Endothelial cell of umbilical vein (primary cell): ENCODE results near the gene NDUFV1. TPM values are rescaled to one million over a fixed set of nuclear protein-coding genes. Genes with fewer than 3 reads are reported as not detected.

Experiments
- BruUV-seq: library from RNA; stranded (reverse); fragments of 400-500 nt; replicated peaks from 2 replicates; lab custom pipeline; 2021; lab: Mats Ljungman, UMichigan
- CTCF ChIA-PET: fragments of 300-600, 350-600 bp; sonication (Branson Sonifier 250); formaldehyde crosslinking; loops from one replicate; lab custom pipeline; 2021; ENCODE audit warnings: antibody characterized with exemption, inconsistent platforms; lab: Charles Lee
- POLR2A ChIA-PET: fragments of 300-600, 350-600 bp; sonication (Branson Sonifier 250); formaldehyde crosslinking; loops from one replicate; lab custom pipeline; 2021; ENCODE audit warnings: antibody characterized with exemption, inconsistent platforms; lab: Charles Lee
- DNase-seq: peaks from one replicate; pipeline ENCODE4 v3.0.0-alpha.2; 2011; ENCODE audit warnings: low read depth, low spot score
- FAIRE-seq: peaks from 2 replicates; lab custom pipeline; 2011; peaks lifted over from hg19 to GRCh38; lab: Jason Lieb, UNC
- H2AFZ ChIP-seq: 2 replicates; pipeline ENCODE4 v1.6.0; 2012; ENCODE audit warnings: low read depth, low read length, control low read depth, inconsistent platforms
- H3K27ac ChIP-seq: 2 replicates; pipeline ENCODE4 v1.5.1; 2011; ENCODE audit warnings: low read depth, mild to moderate bottlenecking, control low read depth, low read length, moderate library complexity; ENCODE audit not compliant: insufficient read depth
- H3K27me3 ChIP-seq, 2 experiments: 2 replicates each; pipeline versions ENCODE4 v1.6.0 to v1.6.1; 2011; ENCODE audit warnings: low read length in 2 of 2, mixed read lengths in 1 of 2; ENCODE audit not compliant: control insufficient read depth in 2 of 2, insufficient read depth in 2 of 2
- H3K36me3 ChIP-seq, 2 experiments: 2 replicates in 1 of 2; 3 replicates in 1 of 2; pipeline ENCODE4 v1.5.1; 2011; ENCODE audit warnings: low read length in 2 of 2, mild to moderate bottlenecking in 1 of 2, moderate library complexity in 1 of 2; ENCODE audit not compliant: control insufficient read depth in 2 of 2, insufficient read depth in 2 of 2; ENCODE audit errors: extremely low read depth in 1 of 2
- H3K4me1 ChIP-seq: 3 replicates; pipeline ENCODE4 v1.5.1; 2011; ENCODE audit warnings: mild to moderate bottlenecking, low read length; ENCODE audit not compliant: control insufficient read depth, insufficient read depth; ENCODE audit errors: extremely low read depth
- H3K4me2 ChIP-seq: 2 replicates; pipeline ENCODE4 v1.6.1; 2011; ENCODE audit warnings: low read length, control low read depth, mixed read lengths; ENCODE audit not compliant: insufficient read depth
- H3K4me3 ChIP-seq, 3 experiments: fragments of 200-600 bp in 1 of 3; sonication (generic), shearing (Covaris generic) in 1 of 3; replicated peaks in 1 of 3; 2 replicates each; pipeline ENCODE4 v1.5.1; 2011 to 2016; ENCODE audit warnings: control low read depth in 3 of 3, low read length in 3 of 3, mild to moderate bottlenecking in 2 of 3, inconsistent platforms in 1 of 3, low read depth in 1 of 3, moderate library complexity in 1 of 3; ENCODE audit not compliant: insufficient read depth in 1 of 3
- H3K79me2 ChIP-seq: 2 replicates; pipeline ENCODE4 v1.6.0; 2012; ENCODE audit warnings: low read length, inconsistent platforms; ENCODE audit not compliant: control insufficient read depth, insufficient read depth
- H3K9ac ChIP-seq: replicated peaks from 2 replicates; pipeline ENCODE3; 2011; ENCODE audit warnings: low read length, control low read depth; ENCODE audit not compliant: insufficient read depth; ENCODE audit errors: extremely low read depth
- H3K9me1 ChIP-seq: replicated peaks from 3 replicates; pipeline ENCODE4 v1.6.0; 2011; ENCODE audit warnings: mild to moderate bottlenecking, low read length; ENCODE audit not compliant: control insufficient read depth, insufficient read depth; ENCODE audit errors: extremely low read depth
- H3K9me3 ChIP-seq: replicated peaks from 2 replicates; pipeline ENCODE4 v1.5.1; 2012; ENCODE audit warnings: low read length, inconsistent platforms; ENCODE audit not compliant: control insufficient read depth, insufficient read depth
- H4K20me1 ChIP-seq: replicated peaks from 2 replicates; pipeline ENCODE3; 2011; ENCODE audit warnings: mild to moderate bottlenecking, low read length; ENCODE audit not compliant: control insufficient read depth, insufficient read depth; ENCODE audit errors: extremely low read depth
- CTCF ChIP-seq, 2 donors: IDR thresholded peaks; 1 replicate in 1 of 2; 2 replicates in 1 of 2; pipeline ENCODE4 v1.5.1; 2011; ENCODE audit warnings: low read length in 2 of 2, mild to moderate bottlenecking in 2 of 2, moderate library complexity in 2 of 2, control low read depth in 1 of 2, inconsistent platforms in 1 of 2, low read depth in 1 of 2; ENCODE audit not compliant: insufficient read depth in 1 of 2; ENCODE audit errors: extremely low read depth in 1 of 2
- EZH2 ChIP-seq: IDR thresholded peaks from 2 replicates; pipeline ENCODE4 v1.6.1; 2012; ENCODE audit warnings: borderline replicate concordance, low read depth, mild to moderate bottlenecking, moderate library complexity, low read length, inconsistent platforms; ENCODE audit not compliant: severe bottlenecking
- FOS ChIP-seq: IDR thresholded peaks from 2 replicates; pipeline ENCODE4 v1.6.1; 2011; ENCODE audit warnings: mild to moderate bottlenecking, low read length, moderate library complexity, borderline replicate concordance; ENCODE audit not compliant: insufficient read depth
- GATA2 ChIP-seq: IDR thresholded peaks from 2 replicates; pipeline ENCODE4 v1.7.0; 2011; ENCODE audit warnings: low read depth, mild to moderate bottlenecking, moderate library complexity, mixed read lengths, low read length; ENCODE audit not compliant: insufficient read length, insufficient read depth
- JUN ChIP-seq: IDR thresholded peaks from 2 replicates; pipeline ENCODE4 v1.6.1; 2011; ENCODE audit warnings: borderline replicate concordance, low read depth; ENCODE audit not compliant: insufficient read length, insufficient read depth
- MAX ChIP-seq: IDR thresholded peaks from 2 replicates; pipeline ENCODE4 v1.6.1; 2011; ENCODE audit not compliant: insufficient read depth, insufficient read length
- MYC ChIP-seq: IDR thresholded peaks from one replicate; pipeline ENCODE4 v1.6.1; 2011; ENCODE audit warnings: mild to moderate bottlenecking, low read depth, low read length
- POLR2A ChIP-seq: IDR thresholded peaks from 2 replicates; pipeline ENCODE4 v1.6.1; 2012; ENCODE audit warnings: low read depth, mild to moderate bottlenecking, control low read depth, low read length
- POLR2AphosphoS5 ChIP-seq: IDR thresholded peaks from 2 replicates; pipeline ENCODE4 v1.6.1; 2012; ENCODE audit warnings: low read depth, mild to moderate bottlenecking, control low read depth, low read length, moderate library complexity; ENCODE audit not compliant: insufficient read depth
- dilution Hi-C: fragments of 300-500 bp; cut with MboI; formaldehyde crosslinking; loops from one replicate; pipeline ENCODE4 v1.15.0; 2019; ENCODE audit warnings: low sequenced_read_pairs; ENCODE audit not compliant: extremely low pct_ligation_motif_present
- intact Hi-C: fragments of 100-400 bp; cut with micrococcal nuclease; formaldehyde crosslinking; loops from one replicate; pipeline ENCODE4 v1.10.0; 2022
- polyA plus RNA-seq, 4 experiments: library from polyadenylated mRNA; depleted of rRNA in 3 of 4; stranded (reverse) in 3 of 4; unstranded in 1 of 4; fragments of >200 nt; gene quantifications; 2 replicates each; pipeline versions ENCODE4 v1.2.1 to v1.2.3, GENCODE V29; 2011 to 2012; ENCODE audit warnings: missing spikeins in 1 of 4
- total RNA-seq: library from RNA; stranded (reverse); gene quantifications from 2 replicates; pipeline ENCODE4 v1.2.3, GENCODE V29; 2021

NDUFV1 gene
- total and polyA plus RNA-seq, 2 donors (not counting 3 experiments of a cell fraction or from before 2014, with no cell fraction given) = 191 to 203 TPM

GRCh38 chr11:67562963-67563704, 43.6 kb upstream of the NDUFV1 start:
- no peaks in the 10 kb centered on the region for H3K9me3 ChIP-seq
- ChIA-PET CTCF (interaction anchor here (1.0 to 1.6 kb wide), 3 partner anchors 9 to 65 kb away, joined by 3 to 4 read pairs (median 4); no protein-coding TSS in a partner anchor), POLR2A (interaction anchor here (0.6 kb wide), 1 partner anchor 81 kb away, joined by 6 read pairs; no protein-coding TSS in a partner anchor)
- intact Hi-C loops (loop anchor here (1.0 to 5.0 kb wide), 4 partner anchors 20 to 96 kb away; partner anchors contain the start of genes CDK2AP2, GSTP1 and TMEM134), dilution Hi-C loops (no loop called here)
- H3K4me2 ChIP-seq = peak overlapping the region; percentile 26
- no peaks in the 10 kb centered on the region for H3K9me1 ChIP-seq
- FAIRE-seq = no peak
- H3K79me2 ChIP-seq = no peaks in the 10 kb centered on the region
- TSS peak; percentile 83 for BruUV-seq
- H3K4me1 ChIP-seq = peaks cover 15% of the 10 kb centered on the region
- no peak for DNase-seq
- H3K27me3 ChIP-seq = no peaks in the 10 kb centered on the region
- peak overlapping the region; percentile 66 for H3K9ac ChIP-seq
- H3K36me3 ChIP-seq = no peaks in the 10 kb centered on the region
- TF ChIP-seq EZH2 (no peak), CTCF (IDR thresholded peaks at IDR 0.05; ENCODE audit: extremely low read depth in 1 of 2, insufficient read depth in 1 of 2, low read depth in 1 of 2, low read length in 2 of 2) (no peak), JUN (no peak), MYC (no peak), POLR2A (no peak), GATA2 (no peak), FOS (no peak), MAX (no peak), POLR2AphosphoS5 (no peak)
- no peak overlapping the region for H3K4me3 ChIP-seq
- peak overlapping the region; percentile 56 for H2AFZ ChIP-seq
- peak overlapping the region; percentile 94 for H3K27ac ChIP-seq
- no peaks in the 10 kb centered on the region for H4K20me1 ChIP-seq
